Neural progenitor cell (in vitro differentiated cells): ENCODE measurements around the gene SFMBT1.

Source experiments
- CTCF ChIP-seq: fragments of 200-600 bp; sonication (generic); IDR thresholded peaks from 2 replicates; pipeline ENCODE4 v1.5.1; 2017; ENCODE audit warnings: antibody characterized with exemption, mild to moderate bottlenecking
- EZH2 ChIP-seq: fragments of 200-600 bp; sonication (generic); IDR thresholded peaks from 2 replicates; pipeline ENCODE4 v1.6.1; 2017; ENCODE audit warnings: antibody characterized with exemption, mild to moderate bottlenecking, moderate library complexity
- EZH2phosphoT487 ChIP-seq: fragments of 200-600 bp; sonication (generic); IDR thresholded peaks from 2 replicates; pipeline ENCODE4 v1.6.1; 2017; ENCODE audit warnings: antibody characterized with exemption

DNA sequence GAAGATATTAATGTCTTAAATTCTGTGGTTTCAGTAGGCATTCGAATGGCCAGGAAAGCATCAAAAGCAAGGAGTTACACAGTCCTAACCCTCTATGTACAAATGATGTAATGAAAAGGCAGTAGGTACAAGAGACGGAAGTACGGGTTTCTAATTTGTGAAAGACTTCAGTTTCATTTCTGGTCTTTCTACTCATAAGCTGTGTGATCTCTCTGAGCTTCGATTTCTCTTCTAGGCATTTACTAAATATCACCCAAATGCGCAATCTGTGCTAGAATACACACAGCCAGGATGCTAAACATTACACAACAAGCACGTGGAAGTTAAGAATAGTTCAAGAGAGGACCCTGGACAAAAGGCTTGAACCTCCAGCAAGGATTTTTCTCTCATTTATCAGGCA lies 130.6 kb downstream of the SFMBT1 start:
- TF ChIP-seq CTCF, result no peak
- TF ChIP-seq EZH2, result no peak
- no peak for TF ChIP-seq EZH2phosphoT487
